Measurements from ENCODE around the gene RPL28. TPM values are rescaled to one million over a fixed set of nuclear protein-coding genes. Genes with fewer than 3 reads are reported as not detected.

Gene RPL28
- total and polyA plus RNA-seq, 2 of the 13 experiments (the other 11 are each of a cell fraction or from before 2014, with no cell fraction given) = 105 to 420 TPM

DNA sequence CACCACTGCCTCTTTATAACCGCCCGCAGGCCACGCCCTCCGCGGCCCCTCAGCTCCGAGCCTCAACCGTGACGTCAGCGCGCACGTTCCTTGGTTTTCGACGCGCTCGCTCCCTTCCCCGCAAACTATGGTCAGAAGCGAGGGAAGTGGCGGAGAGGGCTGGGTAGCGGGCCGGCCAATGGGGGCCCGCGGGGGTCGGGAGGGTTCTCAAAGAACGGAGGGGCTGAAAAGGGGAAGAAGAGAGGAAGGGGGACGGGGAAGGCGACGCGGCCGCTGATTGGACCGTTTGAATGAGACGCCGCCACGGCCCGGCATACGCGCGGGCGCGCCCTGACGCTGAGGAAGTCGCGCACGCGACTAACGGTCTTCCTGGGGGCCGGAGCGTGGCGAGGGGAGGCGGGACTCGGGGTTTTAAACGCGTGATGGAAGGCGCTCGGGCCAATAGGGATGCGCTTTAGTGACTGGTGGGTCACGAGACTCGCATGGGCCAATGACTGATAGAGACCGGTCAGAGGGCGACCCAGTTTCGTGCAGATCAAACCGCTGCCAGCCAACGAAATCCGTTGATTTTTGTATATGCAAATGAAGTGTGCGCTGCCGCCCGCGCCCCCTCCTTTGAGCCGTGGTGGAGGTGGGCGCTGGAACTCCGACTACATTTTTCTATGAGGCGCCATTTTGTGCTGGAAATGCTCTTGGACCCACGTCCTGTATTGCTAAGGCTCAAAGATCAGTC lies 22.2 kb downstream of the RPL28 start (continued):
- TF ChIP-seq RXRA (CRISPR knock-in tag; IDR thresholded peaks at IDR 0.05) (no peak), ZNF737 (CRISPR knock-in tag; IDR thresholded peaks at IDR 0.05; ENCODE audit: borderline replicate concordance) (no peak), CBFB (CRISPR knock-in tag; IDR thresholded peaks at IDR 0.05) (peak; percentile 69; the same call in 1 of the 2 replicates), ZNF710 (CRISPR knock-in tag; IDR thresholded peaks at IDR 0.05; ENCODE audit: borderline replicate concordance) (no peak), ZNF883 (CRISPR knock-in tag; IDR thresholded peaks at IDR 0.05; ENCODE audit: not compliant biosample characterization) (no peak), ZNF430 (CRISPR knock-in tag; IDR thresholded peaks at IDR 0.05) (peak; percentile 43; the same call in 1 of the 2 replicates), NCOR1 (IDR thresholded peaks at IDR 0.05; ENCODE audit: borderline replicate concordance, low read length) (no peak), DNMT3B (CRISPR knock-in tag; conservative IDR thresholded peaks at IDR 0.05) (no peak), DMTF1 (CRISPR knock-in tag; IDR thresholded peaks at IDR 0.05) (peak; percentile 86; the same call in 1 of the 2 replicates), PRDM4 (CRISPR knock-in tag; IDR thresholded peaks at IDR 0.05; ENCODE audit: borderline replicate concordance) (no peak), ZFYVE20 (CRISPR knock-in tag; IDR thresholded peaks at IDR 0.05; ENCODE audit: borderline replicate concordance, low read depth) (no peak), ZNF605 (CRISPR knock-in tag; IDR thresholded peaks at IDR 0.05) (peak; percentile 67), PRPF4 (IDR thresholded peaks at IDR 0.05; ENCODE audit: low read depth, low read length, poor library complexity, severe bottlenecking) (no peak), RCOR2 (CRISPR knock-in tag; IDR thresholded peaks at IDR 0.05) (no peak)
- TF ChIP-seq, protein P1, sequence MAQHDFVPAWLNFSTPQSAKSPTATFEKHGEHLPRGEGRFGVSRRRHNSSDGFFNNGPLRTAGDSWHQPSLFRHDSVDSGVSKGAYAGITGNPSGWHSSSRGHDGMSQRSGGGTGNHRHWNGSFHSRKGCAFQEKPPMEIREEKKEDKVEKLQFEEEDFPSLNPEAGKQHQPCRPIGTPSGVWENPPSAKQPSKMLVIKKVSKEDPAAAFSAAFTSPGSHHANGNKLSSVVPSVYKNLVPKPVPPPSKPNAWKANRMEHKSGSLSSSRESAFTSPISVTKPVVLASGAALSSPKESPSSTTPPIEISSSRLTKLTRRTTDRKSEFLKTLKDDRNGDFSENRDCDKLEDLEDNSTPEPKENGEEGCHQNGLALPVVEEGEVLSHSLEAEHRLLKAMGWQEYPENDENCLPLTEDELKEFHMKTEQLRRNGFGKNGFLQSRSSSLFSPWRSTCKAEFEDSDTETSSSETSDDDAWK (CRISPR knock-in tag; IDR thresholded peaks at IDR 0.05) = no peak

Data from HepG2 (cell line).